Astrocyte of the cerebellum (primary cell): Measurements from ENCODE around the gene ABCA4.

Source experiments
- DNase-seq: peaks from one replicate; pipeline ENCODE4 v3.0.0-alpha.2; 2011; ENCODE audit warnings: low read depth
- H3K4me3 ChIP-seq: 2 replicates; pipeline ENCODE4 v1.5.1; 2011; ENCODE audit warnings: mild to moderate bottlenecking, low read depth, low read length, moderate library complexity
- CTCF ChIP-seq: IDR thresholded peaks from 2 replicates; pipeline ENCODE4 v1.5.1; 2012; ENCODE audit warnings: low read length, low read depth, moderate library complexity, mild to moderate bottlenecking; ENCODE audit errors: missing control alignments
- in situ Hi-C: cut with HindIII; loops from 2 replicates; pipeline ENCODE4 v1.10.0; 2017; ENCODE audit warnings: low sequenced_read_pairs

The ABCA4 gene

GRCh38 chr1:94060720-94061119 lies 60.2 kb downstream of the ABCA4 start:
- no peak for TF ChIP-seq CTCF
- no peak for DNase-seq
- in situ Hi-C loops, result no loop called here

DNA sequence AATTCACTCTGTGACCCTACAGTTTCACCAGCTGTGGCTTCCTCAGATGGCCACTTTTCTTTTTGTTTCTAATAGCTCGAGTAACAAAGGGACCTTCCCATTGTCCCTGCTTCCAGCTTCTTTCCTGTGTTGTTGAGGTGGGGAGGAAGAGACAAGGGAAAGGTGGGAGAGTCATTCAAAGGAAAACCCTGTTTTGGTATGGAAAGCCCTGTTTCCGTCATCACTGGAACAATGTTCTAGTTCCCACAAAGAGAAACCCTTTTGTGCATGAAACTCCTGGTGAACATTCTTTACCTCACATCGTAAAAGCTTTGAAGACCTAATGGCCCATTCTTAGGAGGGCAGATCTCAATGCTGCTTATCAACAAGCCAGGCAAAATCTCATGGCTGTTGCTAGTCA lies 62.2 kb downstream of the ABCA4 start:
- in situ Hi-C loops, result no loop called here
- H3K4me3 ChIP-seq, result no peak overlapping the region
- TF ChIP-seq CTCF, result no peak
- DNase-seq, result no peak

More at GRCh38 chr1:94060720-94061119, 60.2 kb downstream of the ABCA4 start:
- no peak overlapping the region for H3K4me3 ChIP-seq

GRCh38 chr1:94056996-94057395 lies 64.0 kb downstream of the ABCA4 start:
- no peak for TF ChIP-seq CTCF
- no peak overlapping the region for H3K4me3 ChIP-seq
- in situ Hi-C loops, result no loop called here
- DNase-seq, result no peak

- no peak overlapping the region for H3K4me3 ChIP-seq
- DNase-seq, result no peak
- TF ChIP-seq CTCF, result no peak
- in situ Hi-C loops, result no loop called here
These were observed 64.8 kb downstream of the ABCA4 start for GRCh38 chr1:94056171-94056570.

GRCh38 chr1:94055459-94056122 lies 65.4 kb downstream of the ABCA4 start:
- H3K4me3 ChIP-seq, result no peak overlapping the region
- TF ChIP-seq CTCF, result no peak
- in situ Hi-C loops, result no loop called here
- DNase-seq, result no peak

DNA sequence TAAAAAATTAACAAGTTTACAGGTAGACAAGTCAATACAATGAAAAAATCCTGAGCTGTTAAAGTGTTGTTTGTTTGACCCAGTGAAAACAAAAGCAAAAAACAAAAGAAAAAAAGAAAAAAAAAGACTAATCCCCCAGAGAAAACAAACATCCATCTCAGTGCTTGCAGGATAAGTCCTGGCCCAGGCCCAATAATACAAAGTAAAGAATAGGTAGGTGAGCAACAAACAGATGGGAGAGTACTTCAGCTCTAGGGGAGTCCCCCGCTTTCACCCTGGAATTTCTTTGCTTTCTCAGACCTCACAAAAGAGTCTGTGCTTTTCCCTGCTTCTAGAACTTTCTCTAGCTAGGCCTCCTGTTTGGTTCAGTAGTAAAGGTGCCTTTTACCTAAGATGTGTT lies 70.3 kb downstream of the ABCA4 start:
- in situ Hi-C loops, result no loop called here
- TF ChIP-seq CTCF, result no peak
- DNase-seq, result no peak
- H3K4me3 ChIP-seq, result no peak overlapping the region

DNA sequence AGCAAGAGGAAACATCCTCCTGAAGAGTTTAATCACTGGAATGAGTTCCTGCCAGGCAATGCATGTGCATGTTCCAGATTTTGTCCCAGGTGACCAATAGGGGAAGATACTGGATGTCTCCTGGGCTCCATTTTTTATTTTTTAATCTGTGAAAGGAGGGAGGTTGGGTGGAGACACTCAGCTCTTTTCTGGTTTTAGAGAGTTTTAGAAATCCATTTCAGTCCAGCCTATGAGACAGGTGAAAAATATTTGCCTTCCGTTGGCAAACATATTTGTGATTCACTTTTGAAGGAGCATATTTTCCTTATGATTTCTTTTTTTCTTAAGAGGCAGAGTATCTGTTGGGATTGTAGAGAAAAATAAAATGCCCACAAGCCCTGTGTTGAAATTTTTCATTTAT lies 70.7 kb downstream of the ABCA4 start:
- TF ChIP-seq CTCF, result no peak

More for the DNA sequence above, 70.7 kb downstream of the ABCA4 start:
- H3K4me3 ChIP-seq, result no peak overlapping the region
- in situ Hi-C loops, result no loop called here
- no peak for DNase-seq
